Renal pelvis (tissue), 12 donors: Measurements from ENCODE around the gene POU4F3. TPM values are rescaled to one million over a fixed set of nuclear protein-coding genes. Genes with fewer than 3 reads are reported as not detected.
A peak's percentile ranks its signal among the peaks of the same experiment; 100 is the strongest.
"Not testable (repeated sequence)": the region's sequence is repeated elsewhere in the genome, so short reads cannot be mapped to it uniquely, and the experiment has no call there.

Experiments
- DNase-seq: peaks from one replicate; pipeline ENCODE4 v3.0.0-alpha.2; 2013
- long read RNA-seq, 16 experiments: transcript quantifications; one replicate each; lab custom pipeline, GENCODE V29; 2026
- polyA plus RNA-seq, 3 donors: library from polyadenylated mRNA; unstranded; fragments of 120-200 nt; gene quantifications; one replicate each; pipeline ENCODE4 v1.2.1, GENCODE V29; 2013; ENCODE audit not compliant: insufficient read length in 3 of 3

POU4F3 gene, protein sequence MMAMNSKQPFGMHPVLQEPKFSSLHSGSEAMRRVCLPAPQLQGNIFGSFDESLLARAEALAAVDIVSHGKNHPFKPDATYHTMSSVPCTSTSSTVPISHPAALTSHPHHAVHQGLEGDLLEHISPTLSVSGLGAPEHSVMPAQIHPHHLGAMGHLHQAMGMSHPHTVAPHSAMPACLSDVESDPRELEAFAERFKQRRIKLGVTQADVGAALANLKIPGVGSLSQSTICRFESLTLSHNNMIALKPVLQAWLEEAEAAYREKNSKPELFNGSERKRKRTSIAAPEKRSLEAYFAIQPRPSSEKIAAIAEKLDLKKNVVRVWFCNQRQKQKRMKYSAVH
- polyA plus RNA-seq, result under 1 TPM in 2 of 3 donors, not detected in 1; 0.06 to 0.13 TPM
- long read RNA-seq, donor 1, result 0 reads
- long read RNA-seq, donor 2, result 0 reads
- long read RNA-seq, donor 3, result 0 reads
- long read RNA-seq, donor 4, result 0 reads
- long read RNA-seq, donor 5, result 0 reads
- long read RNA-seq, donor 6, result 0 reads
- long read RNA-seq, donor 7, result 0 reads
- long read RNA-seq, donor 8, result 0 reads
- long read RNA-seq, donor 9, result 0 reads
- long read RNA-seq, donor 10, result 0 reads
- long read RNA-seq, donor 11, result 0 reads
- long read RNA-seq, donor 12, result 0 reads
- long read RNA-seq, donor 13, result 0 reads
- long read RNA-seq, donor 14, result 0 reads
- long read RNA-seq, donor 15, result 0 reads
- long read RNA-seq, donor 16, result 0 reads

DNA sequence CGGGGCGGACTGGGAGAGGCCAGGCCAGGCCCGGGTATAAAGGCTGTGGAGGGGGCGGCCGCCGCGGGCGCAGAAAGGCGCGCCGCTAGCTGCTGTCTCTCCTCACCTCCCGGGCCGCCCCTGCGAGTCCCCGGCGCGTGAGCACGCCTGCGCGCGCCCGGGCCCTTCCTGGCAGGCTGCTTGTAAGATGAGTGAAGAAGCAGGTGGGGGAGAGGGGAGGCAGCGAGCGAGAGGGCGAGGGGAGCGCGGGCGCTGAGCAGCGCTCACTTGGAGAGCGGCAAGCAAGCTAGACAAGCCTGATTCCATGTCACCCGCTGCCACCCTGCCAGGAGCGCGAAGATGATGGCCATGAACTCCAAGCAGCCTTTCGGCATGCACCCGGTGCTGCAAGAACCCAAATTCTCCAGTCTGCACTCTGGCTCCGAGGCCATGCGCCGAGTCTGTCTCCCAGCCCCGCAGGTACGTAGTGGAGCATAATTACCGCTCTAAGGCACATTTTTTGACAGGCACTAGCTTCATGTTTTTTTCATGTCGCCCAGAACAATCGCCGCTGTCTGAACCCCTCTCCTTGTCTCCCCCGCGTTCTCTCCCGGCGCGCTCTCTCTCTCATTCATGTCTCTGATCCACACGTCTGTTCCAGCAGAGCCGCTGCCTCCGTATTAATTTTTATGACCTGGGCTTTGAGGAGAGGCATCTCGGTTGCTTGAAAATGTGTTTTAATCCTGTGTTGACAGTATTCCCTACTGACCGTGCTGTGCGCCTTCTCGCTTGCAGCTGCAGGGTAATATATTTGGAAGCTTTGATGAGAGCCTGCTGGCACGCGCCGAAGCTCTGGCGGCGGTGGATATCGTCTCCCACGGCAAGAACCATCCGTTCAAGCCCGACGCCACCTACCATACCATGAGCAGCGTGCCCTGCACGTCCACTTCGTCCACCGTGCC lies at the start of gene POU4F3:
POU4F3 (plus strand) TSS at position 66 of the 941 bp plus-strand sequence; CDS start at position 340, 274 bp downstream.
- DNase-seq, result no peak

DNA sequence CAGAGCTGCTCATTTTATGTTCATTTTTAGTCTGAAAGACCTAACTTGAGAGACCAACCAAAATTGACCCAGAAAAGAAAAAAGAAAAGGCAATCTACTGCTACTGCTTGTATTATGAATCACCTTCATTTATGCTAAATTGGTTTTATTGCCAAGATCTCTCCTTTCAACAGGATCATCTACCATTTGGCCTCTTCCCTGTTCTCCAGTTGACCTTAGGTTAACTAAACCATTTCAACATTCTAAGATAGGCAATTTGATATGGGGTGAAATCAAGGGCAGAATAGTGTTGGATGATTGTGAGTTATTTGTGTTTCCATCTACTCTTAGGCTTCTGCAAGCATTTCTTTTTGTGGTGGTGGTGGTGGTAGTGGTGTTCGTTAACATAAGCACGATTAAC lies 48.3 kb upstream of the POU4F3 start:
- peak; percentile 38 for DNase-seq

DNA sequence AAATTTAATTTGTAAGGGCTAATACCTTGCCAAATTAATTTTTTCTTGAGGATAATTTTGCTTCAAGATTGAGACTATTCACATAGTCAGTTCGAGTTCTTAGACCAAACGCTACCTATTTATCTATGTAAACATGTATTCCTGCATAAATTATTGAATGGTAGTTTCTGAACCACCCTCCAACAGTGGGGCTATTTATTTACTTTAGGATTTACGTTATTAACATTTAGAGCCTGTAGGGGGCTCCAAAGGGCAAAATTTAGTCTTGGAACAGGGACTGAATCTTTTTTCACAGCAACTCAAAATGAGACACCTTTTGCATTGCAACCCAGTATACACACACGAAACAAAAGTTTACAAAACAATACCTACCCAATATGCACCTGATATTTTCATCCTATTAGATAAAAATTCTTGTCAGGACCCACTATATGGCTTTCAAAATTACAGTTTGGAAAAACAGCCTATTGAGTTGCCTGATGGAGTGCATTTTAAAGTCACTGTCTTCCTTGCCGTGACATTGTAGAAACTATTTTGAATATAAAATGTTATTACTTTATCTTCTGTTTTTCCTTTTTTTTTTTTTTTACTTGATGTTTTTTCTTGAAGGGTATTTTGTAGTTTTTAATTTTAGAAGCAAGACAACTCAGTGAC lies 47.1 kb upstream of the POU4F3 start:
- peak; percentile 62 for DNase-seq

DNA sequence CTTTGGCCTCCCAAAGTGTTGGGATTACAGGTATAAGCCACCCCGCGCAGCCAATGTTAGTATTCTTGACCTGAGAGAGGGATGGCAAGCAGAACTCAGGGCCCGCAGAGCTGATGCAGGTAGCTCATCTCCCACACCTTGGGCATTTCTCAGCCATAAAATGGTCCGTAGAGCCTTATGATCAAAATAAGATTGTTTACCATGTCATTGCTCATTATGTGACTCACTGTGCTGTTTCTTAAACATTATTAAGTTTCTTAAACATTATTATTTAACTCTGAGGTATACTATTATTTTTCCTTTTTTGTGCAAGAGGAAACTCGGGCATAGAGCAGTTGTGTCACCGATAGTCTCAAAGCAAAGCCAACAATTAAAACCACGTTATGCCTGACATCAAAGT lies 42.4 kb upstream of the POU4F3 start:
- no peak for DNase-seq

DNA sequence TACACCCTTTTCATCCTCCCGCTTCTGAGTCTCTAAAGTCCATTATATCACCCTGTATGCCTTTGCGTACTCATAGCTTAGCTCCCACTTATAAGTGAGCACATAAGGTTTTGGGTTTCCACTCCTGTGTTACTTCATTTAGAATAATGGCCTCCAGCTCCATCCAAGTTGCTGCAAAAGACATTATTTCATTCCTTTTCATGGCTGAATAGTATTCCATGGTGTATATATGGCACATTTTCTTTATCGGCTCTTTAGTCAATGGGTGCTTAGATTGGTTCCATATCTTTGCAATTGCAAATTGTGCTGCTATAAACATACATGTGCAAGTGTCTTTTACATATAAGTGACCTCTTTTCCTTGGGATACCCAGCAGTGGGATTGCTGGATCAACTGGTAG lies 39.7 kb upstream of the POU4F3 start:
- not testable (repeated sequence) for DNase-seq

DNA sequence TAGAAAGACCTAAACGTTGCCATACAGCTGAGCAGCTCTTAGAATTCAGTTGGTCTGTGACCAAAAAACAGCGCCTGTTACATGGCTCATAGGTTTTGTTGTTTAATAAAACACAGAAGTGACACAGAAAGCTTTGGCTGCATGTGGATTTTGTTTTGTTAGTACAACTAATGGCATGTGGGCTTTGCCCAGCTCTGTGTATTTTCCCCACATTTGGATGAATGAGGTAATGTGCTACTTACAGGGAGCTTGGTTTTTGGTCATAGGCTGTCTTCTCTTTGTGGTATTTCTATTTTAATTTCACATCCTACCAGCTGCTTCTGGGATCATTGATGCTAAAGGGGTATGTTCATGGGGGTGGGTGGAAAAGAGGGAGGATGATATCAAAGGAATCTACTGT lies 37.0 kb upstream of the POU4F3 start:
- no peak for DNase-seq

DNA sequence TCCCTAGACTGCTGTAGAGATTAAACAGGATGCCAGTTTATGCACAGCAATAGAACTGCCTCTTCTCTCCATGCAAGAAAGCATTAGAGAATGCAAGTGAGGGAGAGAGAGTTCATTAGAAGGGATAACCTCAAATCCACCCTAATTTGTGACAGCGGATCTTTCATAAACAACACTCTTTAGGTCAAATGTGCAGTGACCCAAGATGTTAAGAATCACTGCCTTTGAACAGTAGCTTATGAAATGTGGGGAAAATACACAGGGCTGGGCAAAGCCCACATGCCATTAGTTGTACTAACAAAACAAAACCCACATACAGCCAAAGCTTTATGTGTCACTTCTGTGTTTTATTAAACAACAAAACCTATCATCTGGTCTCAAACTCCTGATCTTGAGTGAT lies 36.2 kb upstream of the POU4F3 start:
- no peak for DNase-seq

DNA sequence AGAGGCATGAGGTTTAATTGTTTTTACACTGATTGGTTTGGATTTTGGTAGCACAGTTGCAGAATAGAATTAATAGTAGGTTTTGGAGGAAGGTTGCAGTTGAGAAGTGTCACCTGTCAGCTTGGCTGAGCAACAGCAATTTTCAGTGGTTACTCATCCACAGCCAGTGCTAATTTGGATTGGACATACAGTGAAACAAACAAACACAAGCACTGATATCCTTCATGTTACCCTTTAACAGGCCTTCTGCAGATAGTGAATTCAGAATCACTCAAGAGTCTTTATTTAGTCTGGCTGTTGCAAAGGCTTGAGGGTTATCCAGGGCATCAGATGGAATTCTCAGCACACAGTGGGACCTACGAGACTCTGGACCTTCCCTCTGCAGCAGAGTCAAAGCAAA lies 31.8 kb upstream of the POU4F3 start:
- DNase-seq, result no peak

DNA sequence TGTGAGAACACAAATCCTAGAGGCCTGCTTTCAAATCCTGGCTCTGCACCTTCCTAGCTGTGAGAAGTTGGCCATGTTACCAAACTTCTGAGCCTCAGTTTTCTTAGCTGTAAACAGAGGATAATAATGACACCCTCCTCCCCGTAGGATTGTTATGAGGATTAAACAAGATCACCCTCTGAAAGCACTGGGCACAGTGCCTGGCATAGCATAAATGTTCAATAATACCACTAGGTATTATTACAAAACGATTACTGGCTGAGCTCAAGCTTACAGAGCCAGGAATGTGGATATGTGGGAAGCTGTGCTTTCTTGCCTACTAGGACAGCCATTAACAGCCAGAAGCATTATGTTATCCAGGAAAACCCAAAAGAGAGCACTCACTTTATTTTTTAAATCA lies 30.8 kb upstream of the POU4F3 start:
- DNase-seq, result no peak

DNA sequence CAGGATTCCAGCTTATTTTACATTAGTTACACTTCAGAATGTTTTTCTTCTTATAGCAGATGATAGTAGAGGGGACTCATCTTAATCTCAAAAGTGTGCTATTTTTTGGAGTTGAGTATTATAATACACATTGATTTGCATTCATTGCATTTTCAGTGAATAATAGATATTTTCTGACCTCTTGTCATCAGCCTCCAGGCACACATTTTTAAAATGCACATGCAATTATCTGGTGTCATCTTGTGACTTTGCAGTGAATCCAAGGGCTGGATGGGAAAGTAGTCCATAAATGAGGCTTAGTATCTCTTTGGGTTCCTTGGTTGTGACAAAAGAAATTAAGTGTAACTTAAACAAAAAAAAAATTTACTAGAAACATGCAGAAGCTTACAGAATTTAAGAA lies 28.1 kb upstream of the POU4F3 start:
- DNase-seq, result no peak

DNA sequence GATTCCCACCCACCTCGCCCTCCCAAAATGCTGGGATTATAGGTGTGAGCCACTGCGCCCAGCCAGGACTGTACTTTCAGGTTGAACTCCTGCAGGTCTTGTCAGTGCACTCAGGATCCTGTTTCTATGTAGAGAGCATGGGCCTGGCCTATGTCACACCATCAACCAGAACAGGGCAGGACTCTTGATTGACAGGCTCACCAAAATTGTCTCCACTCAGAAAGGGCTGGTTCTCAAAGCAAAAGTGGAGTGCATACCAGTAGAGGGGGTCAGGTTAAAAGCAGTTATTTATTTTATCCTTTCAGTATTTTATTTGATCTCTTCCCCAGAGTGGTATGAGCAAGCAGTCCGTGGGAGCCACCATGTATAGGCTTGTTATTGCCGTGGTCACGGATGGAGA lies 27.4 kb upstream of the POU4F3 start:
- no peak for DNase-seq

DNA sequence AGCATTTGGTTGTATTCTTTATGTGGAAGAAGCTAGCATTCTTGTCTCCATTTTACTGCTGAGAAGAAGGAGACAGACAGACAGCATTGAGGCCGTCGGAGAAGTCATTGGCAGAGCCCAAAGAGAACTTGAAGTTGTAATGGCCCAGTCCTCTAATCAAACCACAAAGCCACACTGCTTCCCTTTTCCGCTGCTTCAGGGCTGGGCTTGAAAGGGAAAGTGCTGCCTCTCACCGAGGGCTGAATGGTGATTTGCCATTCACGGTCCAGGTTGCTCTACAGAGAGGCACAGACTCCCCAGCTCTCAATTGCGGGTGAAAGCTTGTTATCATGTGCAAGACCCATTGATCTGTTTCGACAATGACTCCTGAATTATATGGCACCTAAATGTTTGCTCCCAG lies 25.6 kb upstream of the POU4F3 start:
- DNase-seq, result no peak

DNA sequence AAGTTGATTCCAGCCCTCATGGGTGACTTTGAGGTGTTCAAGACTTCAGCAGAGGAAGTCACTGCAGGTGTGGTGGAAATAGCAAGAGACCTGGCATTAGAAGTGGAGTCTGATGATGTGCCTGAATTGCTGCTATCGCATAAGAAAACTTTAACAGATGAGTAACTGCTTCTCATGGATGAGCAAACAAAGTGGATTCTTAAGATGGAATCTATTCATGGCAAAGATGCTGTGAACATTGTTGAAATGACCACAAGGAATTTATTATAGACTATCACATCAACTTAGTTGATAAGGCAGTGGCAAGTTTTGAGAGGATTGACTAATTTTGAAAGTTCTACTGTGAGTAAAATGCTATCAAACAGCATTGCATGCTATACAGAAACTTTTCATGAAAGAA lies 17.1 kb upstream of the POU4F3 start:
- no peak for DNase-seq

DNA sequence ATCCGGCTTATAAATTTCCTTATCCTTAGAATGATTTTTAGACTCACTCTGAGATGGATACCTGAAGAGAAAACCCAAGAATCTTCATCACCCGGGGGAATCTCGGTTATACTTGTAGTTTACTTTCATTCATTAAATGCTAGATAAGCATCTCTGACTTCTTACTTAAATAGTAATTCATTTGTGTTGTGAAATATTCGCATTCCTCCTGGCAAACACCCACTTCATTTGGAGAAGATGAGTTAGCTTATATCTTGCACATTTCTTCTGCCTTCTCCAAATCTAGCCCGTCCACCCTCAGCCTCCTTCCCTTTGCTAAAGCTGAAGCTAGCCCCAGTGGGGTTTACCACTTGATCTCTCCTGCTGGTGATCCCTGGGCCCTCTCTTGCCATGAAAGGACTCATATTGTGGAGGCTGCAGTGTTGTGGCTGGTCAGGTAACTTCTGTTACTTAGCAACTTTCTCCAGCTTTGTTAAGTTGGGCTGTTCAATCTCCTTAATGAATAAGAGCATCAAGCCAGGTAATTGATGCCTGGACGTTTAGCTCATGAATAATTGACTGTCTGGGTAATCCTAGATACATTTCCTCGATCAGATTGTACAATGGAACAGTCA lies 11.3 kb upstream of the POU4F3 start:
- no peak for DNase-seq

DNA sequence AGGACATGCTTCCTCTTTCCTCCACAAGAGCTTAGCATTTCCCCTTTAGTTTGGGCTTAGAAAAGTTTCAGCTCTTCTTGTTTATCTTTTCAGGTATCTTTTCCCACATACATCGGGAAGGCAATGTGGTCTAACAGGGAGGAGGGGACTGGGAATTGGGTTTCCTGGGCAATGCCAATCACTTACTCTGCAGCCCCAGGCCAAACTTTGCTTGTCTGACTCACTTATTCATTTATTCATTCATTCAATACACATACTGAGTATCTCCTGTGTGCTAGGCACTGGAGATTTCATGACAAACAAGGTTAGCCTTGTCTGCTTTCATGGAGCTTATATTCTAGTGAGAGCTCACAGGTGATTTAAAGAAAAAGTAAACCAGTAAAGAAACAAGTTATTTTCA lies 10.7 kb upstream of the POU4F3 start:
- no peak for DNase-seq

DNA sequence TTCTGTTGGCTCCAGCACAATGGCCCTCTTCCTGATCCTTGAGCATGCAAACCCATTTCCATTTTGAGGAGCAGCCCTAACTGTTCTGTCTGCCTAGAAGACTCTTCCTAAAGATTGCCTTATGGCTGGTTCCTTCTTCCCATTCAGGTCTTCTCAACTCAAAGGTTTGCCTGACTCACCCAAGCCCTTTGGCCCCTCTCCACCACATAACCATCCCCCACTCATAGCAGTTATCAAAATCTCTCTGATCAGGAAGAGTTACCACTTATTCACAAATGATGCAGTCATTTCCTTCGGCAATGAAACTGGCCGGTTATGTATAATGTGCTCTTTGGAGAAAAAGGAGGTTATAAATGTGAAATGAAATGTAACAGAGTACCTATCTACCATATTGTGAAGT lies 8.9 kb upstream of the POU4F3 start:
- DNase-seq, result no peak

DNA sequence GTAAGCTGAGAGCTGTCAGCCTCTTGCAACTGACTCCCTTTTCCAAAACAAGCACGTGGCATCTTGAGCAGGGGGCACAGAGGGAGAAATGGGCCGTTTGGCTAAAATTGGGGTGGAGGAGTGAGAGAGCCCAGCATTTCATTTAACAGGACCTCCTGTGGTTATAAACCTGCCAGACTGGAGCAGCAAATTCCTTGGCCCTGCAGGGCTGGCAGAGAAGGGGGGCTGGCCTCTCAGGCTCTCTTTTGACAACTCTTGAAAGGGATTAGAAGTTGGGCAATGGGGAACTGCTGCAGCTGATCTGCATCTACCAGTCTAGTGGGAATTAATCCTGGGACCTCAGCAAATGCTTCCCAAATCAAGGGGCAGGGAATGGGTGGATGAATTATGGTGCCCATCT lies 7.2 kb upstream of the POU4F3 start:
- DNase-seq, result no peak

DNA sequence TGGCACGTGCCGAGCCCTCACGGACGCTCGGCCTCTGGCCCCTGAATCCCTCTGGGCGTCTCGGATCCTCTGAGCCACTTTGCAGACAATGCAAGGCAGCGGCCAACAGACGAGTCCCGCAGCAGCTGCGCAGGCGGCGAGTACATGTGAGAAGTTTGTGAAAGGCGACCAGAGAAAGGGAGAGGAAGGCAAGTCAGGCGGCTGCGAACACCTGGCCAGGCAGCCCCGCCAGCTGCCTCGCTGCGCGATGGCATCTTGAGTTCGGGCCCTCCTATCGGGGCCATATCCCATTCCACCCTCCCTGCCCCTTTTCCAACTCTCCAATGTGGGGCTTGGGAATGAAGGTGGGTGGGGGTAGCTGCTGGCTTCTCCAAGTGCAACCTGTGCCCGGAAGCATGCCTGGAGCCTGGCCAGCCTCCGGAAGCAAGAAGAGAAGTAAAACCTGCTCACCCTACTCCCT lies 4.5 kb upstream of the POU4F3 start:
- no peak for DNase-seq

DNA sequence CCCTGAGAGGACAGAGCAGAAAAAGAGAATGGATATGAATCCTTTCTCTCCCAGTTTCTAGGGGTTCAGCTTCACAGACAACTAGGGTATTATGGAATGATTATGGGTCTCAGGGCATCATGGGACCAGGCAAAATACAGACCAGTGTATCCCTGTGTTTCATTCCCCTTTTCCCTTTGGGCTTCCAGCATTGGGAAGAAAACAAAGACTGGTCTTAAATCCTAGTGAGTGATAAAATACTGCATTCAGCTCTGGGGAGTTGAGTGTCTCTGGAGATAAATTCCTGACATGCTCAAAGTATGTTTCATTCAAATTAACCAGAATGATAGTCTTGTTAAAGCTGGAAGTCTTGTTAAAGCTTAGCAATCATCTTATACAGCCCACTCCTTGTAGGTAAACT lies 2.4 kb upstream of the POU4F3 start:
- no peak for DNase-seq

DNA sequence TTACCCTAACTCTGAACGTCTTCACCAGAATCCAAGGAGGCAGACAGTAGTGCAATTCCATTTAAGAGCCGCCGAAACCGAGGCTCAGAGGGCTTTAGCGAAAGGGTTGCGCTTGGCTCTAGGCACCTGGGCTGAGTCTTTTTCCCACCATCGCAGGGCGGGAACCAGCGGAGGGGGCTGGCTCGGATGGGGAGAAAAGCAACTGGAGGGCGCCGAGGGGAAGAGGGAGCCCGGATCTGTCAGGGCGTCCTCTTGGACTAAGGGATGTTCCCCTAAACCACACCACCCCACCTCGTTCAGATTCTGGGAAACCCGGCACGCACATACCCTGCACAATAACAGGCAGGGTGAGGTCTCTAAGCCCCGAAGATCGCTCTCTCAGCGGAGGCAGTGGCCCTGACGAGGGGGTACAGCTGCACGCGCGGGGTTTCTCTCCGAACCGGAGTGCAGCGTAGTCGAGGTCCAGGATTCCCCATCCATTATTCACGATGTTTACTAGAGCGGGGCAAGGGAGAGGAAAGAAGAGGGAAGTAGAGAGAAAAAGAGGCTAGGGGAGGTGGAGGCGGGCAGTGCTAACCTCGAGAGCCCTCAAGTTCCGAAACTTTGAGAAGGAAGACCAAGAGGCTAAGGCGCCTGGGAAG lies 1.3 kb upstream of the POU4F3 start:
- DNase-seq, result no peak

DNA sequence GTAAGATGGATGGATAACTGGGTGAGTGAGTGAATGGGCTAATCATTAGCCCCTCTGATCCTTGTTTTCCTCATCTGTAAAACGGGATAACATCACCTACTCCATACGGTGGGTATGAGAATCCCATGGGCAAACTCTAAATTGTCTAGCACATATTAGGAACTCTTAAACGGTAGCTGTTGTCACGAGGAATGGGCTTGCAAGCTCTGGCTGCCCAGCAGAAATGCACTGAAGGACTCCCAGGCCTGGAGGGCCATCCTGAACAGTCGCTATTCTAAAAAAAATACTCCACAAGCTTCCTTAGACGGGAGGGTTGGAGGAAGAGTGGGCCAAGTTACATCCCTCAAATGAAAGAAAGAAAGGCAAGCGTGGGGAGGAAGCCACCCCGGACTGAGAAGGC lies 711 bp upstream of the POU4F3 start:
- no peak for DNase-seq
